ENCODE data around the gene GMFB.

The GMFB gene

GRCh38 chr14:54428527-54428926 is 60.3 kb downstream of the GMFB start:
- DNase-seq (ENCODE audit: low read depth in 3 of 3, low spot score in 1 of 3) = no peak

GRCh38 chr14:54427871-54428270 is 60.9 kb downstream of the GMFB start:
- DNase-seq (ENCODE audit: low read depth in 3 of 3, low spot score in 1 of 3) = no peak

GRCh38 chr14:54425537-54426274 is 63.1 kb downstream of the GMFB start:
- DNase-seq (ENCODE audit: low read depth in 3 of 3, low spot score in 1 of 3) = no peak

GRCh38 chr14:54425068-54425467 is 63.7 kb downstream of the GMFB start:
- DNase-seq (ENCODE audit: low read depth in 3 of 3, low spot score in 1 of 3) = no peak
